ENCODE results near the gene DMWD. TPM values are rescaled to one million over a fixed set of nuclear protein-coding genes. Genes with fewer than 3 reads are reported as not detected.

DMWD gene
- 35.9 and 47.1 TPM in 2 replicates for total RNA-seq (2014; rRNA removed; shearing (Covaris generic))

- peak; percentile 99 for DNase-seq
- Histone ChIP-seq H3K36me3 (replicated peaks; ENCODE audit: control insufficient read depth, insufficient read depth, low read length) (peaks cover 11% of the 10 kb centered on the region), H3K27me3 (ENCODE audit: control insufficient read depth, insufficient read depth, low read length) (no peaks in the 10 kb centered on the region), H3K4me3 (ENCODE audit: insufficient read depth, low read depth, low read length) (peak within 1 kb of the TSS; percentile 81)
These were observed at the start of gene DMWD for GRCh38 chr19:45792470-45793177. Gene DMWD, minus strand, starts transcription at chr19:45792845. Its CDS starts 89 bp downstream, at chr19:45792756.

- no peak for DNase-seq
- no peaks in the 10 kb centered on the region for H3K27me3 ChIP-seq (ENCODE audit: control insufficient read depth, insufficient read depth, low read length)
- no peak overlapping the region for H3K4me3 ChIP-seq (ENCODE audit: insufficient read depth, low read depth, low read length)
- H3K36me3 ChIP-seq (replicated peaks; ENCODE audit: control insufficient read depth, insufficient read depth, low read length): peaks cover 41% of the 10 kb centered on the region
These were observed 49.6 kb upstream of the DMWD start for GRCh38 chr19:45842198-45842597.

- Histone ChIP-seq H3K4me3 (ENCODE audit: insufficient read depth, low read depth, low read length) (no peak overlapping the region), H3K27me3 (ENCODE audit: control insufficient read depth, insufficient read depth, low read length) (no peaks in the 10 kb centered on the region), H3K36me3 (replicated peaks; ENCODE audit: control insufficient read depth, insufficient read depth, low read length) (peaks cover 42% of the 10 kb centered on the region)
- DNase-seq: no peak
These were observed 42.3 kb upstream of the DMWD start for GRCh38 chr19:45834970-45835369.

- peaks cover 58% of the 10 kb centered on the region for H3K36me3 ChIP-seq (replicated peaks; ENCODE audit: control insufficient read depth, insufficient read depth, low read length)
- no peaks in the 10 kb centered on the region for H3K27me3 ChIP-seq (ENCODE audit: control insufficient read depth, insufficient read depth, low read length)
- DNase-seq: no peak
- no peak overlapping the region for H3K4me3 ChIP-seq (ENCODE audit: insufficient read depth, low read depth, low read length)
These were observed 36.3 kb upstream of the DMWD start for GRCh38 chr19:45828945-45829344.

- H3K36me3 ChIP-seq (replicated peaks; ENCODE audit: control insufficient read depth, insufficient read depth, low read length): peaks cover 57% of the 10 kb centered on the region
- no peaks in the 10 kb centered on the region for H3K27me3 ChIP-seq (ENCODE audit: control insufficient read depth, insufficient read depth, low read length)
- DNase-seq: no peak
- H3K4me3 ChIP-seq (ENCODE audit: insufficient read depth, low read depth, low read length): no peak overlapping the region
These were observed 35.9 kb upstream of the DMWD start for GRCh38 chr19:45828523-45828922.

GRCh38 chr19:45827459-45828093, 34.9 kb upstream of the DMWD start:
- Histone ChIP-seq H3K36me3 (replicated peaks; ENCODE audit: control insufficient read depth, insufficient read depth, low read length) (peaks cover 64% of the 10 kb centered on the region), H3K27me3 (ENCODE audit: control insufficient read depth, insufficient read depth, low read length) (no peaks in the 10 kb centered on the region), H3K4me3 (ENCODE audit: insufficient read depth, low read depth, low read length) (no peak overlapping the region)
- DNase-seq: peak; percentile 59

GRCh38 chr19:45826934-45827333, 34.3 kb upstream of the DMWD start:
- H3K27me3 ChIP-seq (ENCODE audit: control insufficient read depth, insufficient read depth, low read length): no peaks in the 10 kb centered on the region
- no peak overlapping the region for H3K4me3 ChIP-seq (ENCODE audit: insufficient read depth, low read depth, low read length)
- DNase-seq: no peak
- H3K36me3 ChIP-seq (replicated peaks; ENCODE audit: control insufficient read depth, insufficient read depth, low read length): peaks cover 61% of the 10 kb centered on the region

- DNase-seq: no peak
- H3K36me3 ChIP-seq (replicated peaks; ENCODE audit: control insufficient read depth, insufficient read depth, low read length): peaks cover 56% of the 10 kb centered on the region
- H3K4me3 ChIP-seq (ENCODE audit: insufficient read depth, low read depth, low read length): no peak overlapping the region
- no peaks in the 10 kb centered on the region for H3K27me3 ChIP-seq (ENCODE audit: control insufficient read depth, insufficient read depth, low read length)
These were observed 33.6 kb upstream of the DMWD start for GRCh38 chr19:45825917-45826893.

- DNase-seq: peak; percentile 26
- Histone ChIP-seq H3K27me3 (ENCODE audit: control insufficient read depth, insufficient read depth, low read length) (no peaks in the 10 kb centered on the region), H3K4me3 (ENCODE audit: insufficient read depth, low read depth, low read length) (no peak overlapping the region), H3K36me3 (replicated peaks; ENCODE audit: control insufficient read depth, insufficient read depth, low read length) (peaks cover 52% of the 10 kb centered on the region)
These were observed 32.6 kb upstream of the DMWD start for GRCh38 chr19:45825263-45825605.

GRCh38 chr19:45824531-45825262, 32.1 kb upstream of the DMWD start:
- H3K4me3 ChIP-seq (ENCODE audit: insufficient read depth, low read depth, low read length): no peak overlapping the region
- peak; percentile 35 for DNase-seq
- no peaks in the 10 kb centered on the region for H3K27me3 ChIP-seq (ENCODE audit: control insufficient read depth, insufficient read depth, low read length)
- peaks cover 52% of the 10 kb centered on the region for H3K36me3 ChIP-seq (replicated peaks; ENCODE audit: control insufficient read depth, insufficient read depth, low read length)

- DNase-seq: peak; percentile 29
- Histone ChIP-seq H3K27me3 (ENCODE audit: control insufficient read depth, insufficient read depth, low read length) (no peaks in the 10 kb centered on the region), H3K36me3 (replicated peaks; ENCODE audit: control insufficient read depth, insufficient read depth, low read length) (peaks cover 49% of the 10 kb centered on the region), H3K4me3 (ENCODE audit: insufficient read depth, low read depth, low read length) (no peak overlapping the region)
These were observed 31.4 kb upstream of the DMWD start for GRCh38 chr19:45824041-45824471.

- Histone ChIP-seq H3K36me3 (replicated peaks; ENCODE audit: control insufficient read depth, insufficient read depth, low read length) (peaks cover 44% of the 10 kb centered on the region), H3K4me3 (ENCODE audit: insufficient read depth, low read depth, low read length) (no peak overlapping the region), H3K27me3 (ENCODE audit: control insufficient read depth, insufficient read depth, low read length) (no peaks in the 10 kb centered on the region)
- no peak for DNase-seq
These were observed 30.5 kb upstream of the DMWD start for GRCh38 chr19:45823182-45823581.

- H3K27me3 ChIP-seq (ENCODE audit: control insufficient read depth, insufficient read depth, low read length): no peaks in the 10 kb centered on the region
- H3K36me3 ChIP-seq (replicated peaks; ENCODE audit: control insufficient read depth, insufficient read depth, low read length): peaks cover 43% of the 10 kb centered on the region
- H3K4me3 ChIP-seq (ENCODE audit: insufficient read depth, low read depth, low read length): no peak overlapping the region
- DNase-seq: no peak
These were observed 30.1 kb upstream of the DMWD start for GRCh38 chr19:45822716-45823115.

GRCh38 chr19:45821570-45821969, 28.9 kb upstream of the DMWD start:
- Histone ChIP-seq H3K4me3 (ENCODE audit: insufficient read depth, low read depth, low read length) (no peak overlapping the region), H3K27me3 (ENCODE audit: control insufficient read depth, insufficient read depth, low read length) (no peaks in the 10 kb centered on the region), H3K36me3 (replicated peaks; ENCODE audit: control insufficient read depth, insufficient read depth, low read length) (peaks cover 35% of the 10 kb centered on the region)
- DNase-seq: peak; percentile 39
